H9 (cell line): ENCODE data around the gene ATCAY. TPM values are rescaled to one million over a fixed set of nuclear protein-coding genes. Genes with fewer than 3 reads are reported as not detected.
A peak's percentile ranks its signal among the peaks of the same experiment; 100 is the strongest.

ENCODE experiments used
- DNase-seq: peaks from one replicate; pipeline ENCODE4 v3.0.0-alpha.2; 2017
- H2AFZ ChIP-seq: one replicate; pipeline ENCODE4 v1.6.1; 2013; ENCODE audit warnings: mild to moderate bottlenecking, low read length, control low read depth, moderate library complexity
- H2AK5ac ChIP-seq: 2 replicates; pipeline ENCODE4 v1.6.1; 2013; ENCODE audit warnings: low read length, control low read depth, mixed read lengths; ENCODE audit not compliant: insufficient read length
- H2BK120ac ChIP-seq: one replicate; pipeline ENCODE4 v1.6.1; 2013; ENCODE audit warnings: low read depth, mild to moderate bottlenecking, low read length, control low read depth, inconsistent platforms; ENCODE audit not compliant: poor library complexity, severe bottlenecking
- H2BK12ac ChIP-seq: 2 replicates; pipeline ENCODE4 v1.6.1; 2013; ENCODE audit warnings: low read length, control low read depth, mixed read lengths, low read depth; ENCODE audit not compliant: insufficient read length
- H2BK15ac ChIP-seq: 2 replicates; pipeline ENCODE4 v1.6.1; 2013; ENCODE audit warnings: low read depth, low read length, control low read depth
- H2BK20ac ChIP-seq: one replicate; pipeline ENCODE4 v1.6.1; 2013; ENCODE audit warnings: low read depth, mild to moderate bottlenecking, low read length, control low read depth, inconsistent platforms; ENCODE audit not compliant: poor library complexity, severe bottlenecking
- H2BK5ac ChIP-seq: 2 replicates; pipeline ENCODE4 v1.6.1; 2013; ENCODE audit warnings: low read length, control low read depth, mixed read lengths; ENCODE audit not compliant: insufficient read length
- H3K14ac ChIP-seq: 2 replicates; pipeline ENCODE4 v1.6.1; 2013; ENCODE audit warnings: low read length, control low read depth; ENCODE audit not compliant: insufficient read depth
- H3K18ac ChIP-seq: 2 replicates; pipeline ENCODE4 v1.6.1; 2013; ENCODE audit warnings: low read depth, mild to moderate bottlenecking, mixed read lengths, low read length, control low read depth; ENCODE audit not compliant: insufficient read length
- H3K23ac ChIP-seq: 2 replicates; pipeline ENCODE4 v1.6.1; 2013; ENCODE audit warnings: low read length, control low read depth, mixed read lengths, low read depth; ENCODE audit not compliant: insufficient read length
- H3K23me2 ChIP-seq: 2 replicates; pipeline ENCODE4 v1.6.1; 2013; ENCODE audit warnings: low read depth, mild to moderate bottlenecking, mixed read lengths, low read length, control low read depth; ENCODE audit not compliant: insufficient read length, poor library complexity, severe bottlenecking
- H3K27ac ChIP-seq: 2 replicates; pipeline ENCODE4 v1.5.1; 2013; ENCODE audit warnings: low read length, control low read depth, mixed read lengths, low read depth; ENCODE audit not compliant: insufficient read length
- H3K27me3 ChIP-seq: 2 replicates; pipeline ENCODE4 v1.6.1; 2013; ENCODE audit warnings: low read length, control low read depth, inconsistent platforms; ENCODE audit not compliant: insufficient read depth
- H3K4ac ChIP-seq: 2 replicates; pipeline ENCODE4 v1.6.1; 2013; ENCODE audit warnings: low read depth, mild to moderate bottlenecking, control low read depth, inconsistent platforms, low read length, moderate library complexity
- H3K4me1 ChIP-seq: 2 replicates; pipeline ENCODE4 v1.6.1; 2013; ENCODE audit warnings: low read length, control low read depth, inconsistent platforms; ENCODE audit not compliant: insufficient read depth
- H3K4me2 ChIP-seq: 2 replicates; pipeline ENCODE4 v1.6.1; 2013; ENCODE audit warnings: low read length, control low read depth, mixed read lengths; ENCODE audit not compliant: insufficient read length, insufficient read depth
- H3K56ac ChIP-seq: 2 replicates; pipeline ENCODE4 v1.6.1; 2013; ENCODE audit warnings: low read depth, mild to moderate bottlenecking, mixed read lengths, low read length, control low read depth; ENCODE audit not compliant: insufficient read length
- H3K79me1 ChIP-seq: 2 replicates; pipeline ENCODE4 v1.6.1; 2013; ENCODE audit warnings: low read depth, mild to moderate bottlenecking, moderate library complexity, low read length, control low read depth, inconsistent platforms; ENCODE audit not compliant: insufficient read depth, poor library complexity, severe bottlenecking
- H3K79me2 ChIP-seq: 2 replicates; pipeline ENCODE4 v1.6.1; 2013; ENCODE audit warnings: low read length, control low read depth, inconsistent platforms; ENCODE audit not compliant: insufficient read depth
- H3K9ac ChIP-seq: 2 replicates; pipeline ENCODE4 v1.6.1; 2013; ENCODE audit warnings: low read length, control low read depth, mixed read lengths; ENCODE audit not compliant: insufficient read length; ENCODE audit errors: extremely low read depth
- H3K9me3 ChIP-seq: one replicate; pipeline ENCODE4 v1.6.1; 2013; ENCODE audit warnings: low read depth, low read length, inconsistent platforms; ENCODE audit not compliant: control insufficient read depth
- H3T11ph ChIP-seq: one replicate; pipeline ENCODE4 v1.6.1; 2013; ENCODE audit warnings: mild to moderate bottlenecking, low read length, control low read depth, inconsistent platforms
- H4K20me1 ChIP-seq: one replicate; pipeline ENCODE4 v1.6.1; 2013; ENCODE audit not compliant: control insufficient read depth, insufficient read length, insufficient read depth
- H4K5ac ChIP-seq: 2 replicates; pipeline ENCODE4 v1.6.1; 2013; ENCODE audit warnings: low read depth, mild to moderate bottlenecking, mixed read lengths, low read length, control low read depth; ENCODE audit not compliant: insufficient read length
- H4K8ac ChIP-seq: replicated peaks from 2 replicates; pipeline ENCODE4 v1.6.1; 2013; ENCODE audit warnings: low read length, control low read depth, mixed read lengths, low read depth; ENCODE audit not compliant: insufficient read length
- H4K91ac ChIP-seq: 2 replicates; pipeline ENCODE4 v1.6.1; 2013; ENCODE audit warnings: low read depth, mild to moderate bottlenecking, moderate library complexity, mixed read lengths, low read length, control low read depth; ENCODE audit not compliant: insufficient read length
- H3K27ac Mint-ChIP-seq, 3 experiments: 2 replicates in 2 of 3; 3 replicates in 1 of 3; pipeline ENCODE4 v1.8.0; 2020 to 2021; ENCODE audit warnings: mixed read lengths in 3 of 3, mild to moderate bottlenecking in 1 of 3, moderate library complexity in 1 of 3
- H3K27me3 Mint-ChIP-seq: 2 replicates; pipeline ENCODE4 v1.8.0; 2021; ENCODE audit warnings: low read depth, mild to moderate bottlenecking, moderate library complexity, mixed read lengths
- H3K36me3 Mint-ChIP-seq, 3 experiments: 2 replicates in 2 of 3; 3 replicates in 1 of 3; pipeline ENCODE4 v1.8.0; 2020 to 2021; ENCODE audit warnings: low read depth in 3 of 3, mixed read lengths in 3 of 3; ENCODE audit not compliant: insufficient read depth in 1 of 3
- H3K4me1 Mint-ChIP-seq, 2 experiments: 2 replicates each; pipeline ENCODE4 v1.8.0; 2020; ENCODE audit warnings: mixed read lengths in 2 of 2
- H3K4me3 Mint-ChIP-seq, 2 experiments: 2 replicates in 1 of 2; 3 replicates in 1 of 2; pipeline ENCODE4 v1.8.0; 2020 to 2021; ENCODE audit warnings: mild to moderate bottlenecking in 2 of 2, mixed read lengths in 2 of 2, moderate library complexity in 1 of 2
- H3K9me3 Mint-ChIP-seq, 2 experiments: 2 replicates in 1 of 2; 3 replicates in 1 of 2; pipeline ENCODE4 v1.8.0; 2020; ENCODE audit warnings: mild to moderate bottlenecking in 2 of 2, mixed read lengths in 2 of 2, moderate library complexity in 1 of 2
- whole genome bisulfite sequencing: extraction: QIAGEN DNeasy Blood & Tissue Kit; methylation state at CpG from one replicate; pipeline ENCODE4 v1.1.7; 2013; ENCODE audit warnings: missing lambda C conversion rate, low lambda C conversion rate, mixed read lengths; ENCODE audit not compliant: insufficient read length; ENCODE audit errors: extremely low coverage; 5-methylcytosine and 5-hydroxymethylcytosine counted together
- total RNA-seq: library from RNA; stranded (reverse); gene quantifications from 2 replicates; pipeline ENCODE4 v1.2.1, GENCODE V29; 2021
- TF ChIP-seq, protein P1 (sequence below): fragments of 200-600 bp; sonication (generic); conservative IDR thresholded peaks from 3 replicates; pipeline ENCODE4 v1.8.0; 2021; ENCODE audit warnings: antibody characterized with exemption, mild to moderate bottlenecking

ATCAY gene
- total RNA-seq, 1 experiment from 2014 or later: 12.2 TPM

DNA sequence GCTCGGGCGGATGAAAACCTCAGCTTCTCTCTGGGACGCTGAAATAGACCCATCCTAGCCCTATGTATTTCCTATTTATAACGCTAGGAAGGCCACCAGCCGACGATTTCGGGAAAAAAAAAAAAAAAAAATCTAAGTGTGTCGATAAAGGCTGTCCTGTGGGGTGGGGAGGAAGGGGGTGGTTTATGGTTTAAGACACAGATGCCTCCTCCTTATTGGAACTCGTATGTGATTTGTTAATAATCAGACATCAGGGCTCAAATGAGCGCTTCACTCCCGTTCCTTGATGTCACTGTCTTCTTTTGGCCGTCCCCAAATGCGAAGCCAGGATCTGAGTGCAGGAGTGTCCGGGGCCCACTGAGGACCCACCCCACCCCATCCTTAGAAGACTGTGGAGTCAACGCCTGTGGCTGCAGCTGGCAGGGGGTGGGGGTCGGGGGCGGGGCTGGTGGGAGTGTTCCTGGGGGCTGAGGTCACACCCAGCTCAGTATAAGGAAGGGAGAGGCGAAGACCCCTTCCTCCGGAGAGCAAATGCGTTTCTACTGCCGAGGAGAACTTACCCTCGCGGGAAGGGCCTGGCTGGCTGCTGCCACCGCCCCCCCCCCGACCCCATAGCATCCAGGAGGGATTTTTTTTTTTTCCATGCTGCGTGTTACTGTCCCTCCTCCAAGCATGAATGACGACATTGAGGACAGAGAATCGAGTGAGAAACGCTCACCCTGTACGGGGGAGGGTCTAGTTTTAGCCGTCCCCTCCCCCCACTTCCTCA is 971 bp downstream of the ATCAY start:
- Histone ChIP-seq H3K79me2 (no peaks in the 10 kb centered on the region), H3K27me3 (no peaks in the 10 kb centered on the region), H3K23me2 (peaks cover 6% of the 10 kb centered on the region), H2AK5ac (no peak overlapping the region), H3K56ac (no peak overlapping the region), H3K27ac (no peak overlapping the region), H3K4me2 (peak overlapping the region; percentile 93), H4K20me1 (no peaks in the 10 kb centered on the region), H2BK5ac (no peak overlapping the region), H3T11ph (no peak overlapping the region), H2AFZ (no peak overlapping the region), H2BK12ac (no peak overlapping the region), H3K23ac (no peak overlapping the region), H3K4me1 (no peaks in the 10 kb centered on the region), H3K4ac (no peak overlapping the region), H2BK20ac (no peak overlapping the region), H3K9me3 (no peaks in the 10 kb centered on the region), H3K18ac (peak overlapping the region; percentile 2), H2BK15ac (no peak overlapping the region), H2BK120ac (no peak overlapping the region), H3K79me1 (no peaks in the 10 kb centered on the region), H4K5ac (no peak overlapping the region), H4K8ac (no peak overlapping the region), H3K14ac (no peak overlapping the region), H4K91ac (no peak overlapping the region), H3K9ac (peak overlapping the region; percentile 3)
- Mint-ChIP-seq H3K27me3 (peaks cover 39% of the 10 kb centered on the region), H3K4me1 (peaks cover 13 to 14% of the 10 kb centered on the region in 2 experiments), H3K36me3 (peaks cover 0 to 6% (median 5%) of the 10 kb centered on the region in 3 experiments; a peak in 3 of 7 replicates), H3K4me3 (peak overlapping the region; percentile 72 to 92), H3K9me3 (no peaks in the 10 kb centered on the region), H3K27ac (peak overlapping the region in 1 of 3 experiments; percentile 59; a peak in 2 of 7 replicates)
- WGBS: no CpG with 5 or more reads among the region's 31 CpGs
- TF ChIP-seq, protein P1, sequence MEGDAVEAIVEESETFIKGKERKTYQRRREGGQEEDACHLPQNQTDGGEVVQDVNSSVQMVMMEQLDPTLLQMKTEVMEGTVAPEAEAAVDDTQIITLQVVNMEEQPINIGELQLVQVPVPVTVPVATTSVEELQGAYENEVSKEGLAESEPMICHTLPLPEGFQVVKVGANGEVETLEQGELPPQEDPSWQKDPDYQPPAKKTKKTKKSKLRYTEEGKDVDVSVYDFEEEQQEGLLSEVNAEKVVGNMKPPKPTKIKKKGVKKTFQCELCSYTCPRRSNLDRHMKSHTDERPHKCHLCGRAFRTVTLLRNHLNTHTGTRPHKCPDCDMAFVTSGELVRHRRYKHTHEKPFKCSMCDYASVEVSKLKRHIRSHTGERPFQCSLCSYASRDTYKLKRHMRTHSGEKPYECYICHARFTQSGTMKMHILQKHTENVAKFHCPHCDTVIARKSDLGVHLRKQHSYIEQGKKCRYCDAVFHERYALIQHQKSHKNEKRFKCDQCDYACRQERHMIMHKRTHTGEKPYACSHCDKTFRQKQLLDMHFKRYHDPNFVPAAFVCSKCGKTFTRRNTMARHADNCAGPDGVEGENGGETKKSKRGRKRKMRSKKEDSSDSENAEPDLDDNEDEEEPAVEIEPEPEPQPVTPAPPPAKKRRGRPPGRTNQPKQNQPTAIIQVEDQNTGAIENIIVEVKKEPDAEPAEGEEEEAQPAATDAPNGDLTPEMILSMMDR: no peak
- peak; percentile 59 for DNase-seq
